Measurements from ENCODE around the gene CLK4.

GRCh38 chr5:178553517-178553916, 73.3 kb downstream of the CLK4 start:
- TF ChIP-seq CTCF (IDR thresholded peaks at IDR 0.05 in 2 of 3, conservative IDR thresholded peaks at IDR 0.05 in 1 of 3; ENCODE audit: borderline replicate concordance in 1 of 3, insufficient read depth in 1 of 3, low read depth in 2 of 3, low read length in 2 of 3): no peak
- TF ChIP-seq REST (IDR thresholded peaks at IDR 0.05; ENCODE audit: low read depth): no peak
- TF ChIP-seq YY1 (IDR thresholded peaks at IDR 0.05; ENCODE audit: extremely low read depth, insufficient replicate concordance, low read depth, low read length): no peak
- no peak for TF ChIP-seq RAD21 (IDR thresholded peaks at IDR 0.05; ENCODE audit: low read depth)
